ENCODE measurements around the gene FBN2. TPM values are rescaled to one million over a fixed set of nuclear protein-coding genes. Genes with fewer than 3 reads are reported as not detected.

FBN2 gene
- total and polyA plus RNA-seq, 12 donors: 2.9 to 28.9 (median 13.5) TPM

- peaks cover 0 to 13% (median 5%) of the 10 kb centered on the region in 9 donors for H3K4me1 ChIP-seq
- H3K9me3 ChIP-seq: no peaks in the 10 kb centered on the region
- no peak overlapping the region for H3K4me3 ChIP-seq
- TF ChIP-seq CTCF (IDR thresholded peaks at IDR 0.05): no peak
- intact Hi-C loops (cut with DNase I): no loop called here
- 97 to 99% methylated on average over 2 of the region's 2 CpGs for WGBS, 2 donors
- no peaks in the 10 kb centered on the region for H3K27me3 ChIP-seq
- H3K27ac ChIP-seq: no peak overlapping the region
- no peaks in the 10 kb centered on the region for H3K36me3 ChIP-seq
- no peak for DNase-seq
- no peak for ATAC-seq
Measured at GRCh38 chr5:128220841-128221240, 317.2 kb downstream of the FBN2 start.

- peak overlapping the region in 8 of 10 donors; percentile 28 to 73 (median 52) for H3K27ac ChIP-seq
- DNase-seq (peak; percentile 24 to 37), ATAC-seq (peak; percentile 66 to 94 (median 85))
- no peaks in the 10 kb centered on the region for H3K36me3 ChIP-seq
- intact Hi-C loops (cut with DNase I): loop anchor here in 5 of 10 donors (5.0 to 10.0 kb wide), 8 partner anchors 280 to 1548 kb away; no protein-coding TSS in a partner anchor
- peaks cover 0 to 13% (median 6%) of the 10 kb centered on the region in 9 donors for H3K4me1 ChIP-seq
- no peak overlapping the region for H3K4me3 ChIP-seq
- no peaks in the 10 kb centered on the region for H3K27me3 ChIP-seq
- 42 to 51% methylated on average over 15 of the region's 15 CpGs for WGBS, 2 donors
- H3K9me3 ChIP-seq: no peaks in the 10 kb centered on the region
- TF ChIP-seq CTCF (IDR thresholded peaks at IDR 0.05): no peak
Measured at GRCh38 chr5:128216860-128217531, 321.0 kb downstream of the FBN2 start.

DNA sequence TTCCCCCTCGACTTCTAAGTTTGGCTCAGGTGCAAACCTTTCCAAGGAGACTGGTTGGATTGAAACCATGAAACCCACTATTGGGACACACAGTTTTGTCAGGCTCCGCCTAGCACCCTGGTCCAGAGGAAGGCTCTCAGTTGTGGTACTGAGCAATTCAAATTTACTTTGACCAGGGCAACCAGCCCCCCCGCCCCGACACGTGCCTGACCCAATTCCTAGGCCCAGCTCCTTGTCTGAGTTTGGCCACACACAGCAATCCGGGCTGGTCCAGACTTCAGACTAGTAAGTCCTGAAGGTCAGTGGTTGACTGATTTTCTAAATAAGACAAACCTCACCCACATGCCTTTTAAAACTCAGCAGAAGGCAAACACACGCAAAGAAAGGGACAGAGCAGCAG lies 321.8 kb downstream of the FBN2 start:
- peak overlapping the region in 3 of 10 donors; percentile 58 to 73 (median 59) for H3K27ac ChIP-seq
- TF ChIP-seq CTCF (IDR thresholded peaks at IDR 0.05): no peak
- H3K4me1 ChIP-seq: peaks cover 0 to 13% (median 6%) of the 10 kb centered on the region in 9 donors
- ATAC-seq: peak in 1 of 8 donors; percentile 39
- no peaks in the 10 kb centered on the region for H3K27me3 ChIP-seq
- no peak overlapping the region for H3K4me3 ChIP-seq
- intact Hi-C loops (cut with DNase I): loop anchor here in 5 of 10 donors (5.0 to 10.0 kb wide), 8 partner anchors 281 to 1549 kb away; no protein-coding TSS in a partner anchor
- no peaks in the 10 kb centered on the region for H3K9me3 ChIP-seq
- DNase-seq: no peak
- WGBS, 2 donors: 91 to 93% methylated on average over 7 of the region's 7 CpGs
- H3K36me3 ChIP-seq: no peaks in the 10 kb centered on the region

DNA sequence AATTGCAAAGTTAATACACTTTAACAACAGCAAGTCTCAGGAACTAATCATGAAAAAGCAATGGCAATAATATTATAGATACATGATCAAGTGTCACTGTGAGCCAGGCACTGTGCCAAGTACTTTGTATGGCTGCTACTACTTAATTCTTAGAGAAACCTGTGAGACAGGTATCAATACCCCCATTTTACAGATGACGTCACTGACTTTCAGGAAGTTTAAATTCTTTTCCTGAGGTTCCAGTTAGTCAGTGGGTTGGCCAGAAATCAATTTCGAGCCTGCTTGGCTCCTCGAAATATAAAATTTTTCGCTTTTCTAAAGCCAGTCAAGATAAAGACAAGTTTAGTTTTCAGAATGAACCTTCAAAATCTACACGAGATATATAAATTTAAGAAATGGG lies 324.2 kb downstream of the FBN2 start:
- no peak overlapping the region for H3K4me3 ChIP-seq
- H3K9me3 ChIP-seq: no peaks in the 10 kb centered on the region
- DNase-seq (no peak), ATAC-seq (no peak)
- no peaks in the 10 kb centered on the region for H3K36me3 ChIP-seq
- intact Hi-C loops (cut with DNase I): loop anchor here (1.0 to 10.0 kb wide), 18 partner anchors 283 to 1553 kb away; no protein-coding TSS in a partner anchor
- peaks cover 0 to 13% (median 6%) of the 10 kb centered on the region in 9 donors for H3K4me1 ChIP-seq
- 77 to 86% methylated on average over 5 of the region's 5 CpGs for WGBS, 2 donors
- H3K27ac ChIP-seq: no peak overlapping the region
- no peaks in the 10 kb centered on the region for H3K27me3 ChIP-seq
- TF ChIP-seq CTCF (IDR thresholded peaks at IDR 0.05): no peak

All from heart right ventricle (tissue), 16 donors.